Liver (tissue), 2 donors: ENCODE results near the gene ARL4A.

Source experiments
- TF ChIP-seq, protein P1 (sequence below): fragments of 150-350 bp; IDR thresholded peaks from 2 replicates; pipeline ENCODE4 v1.5.1; 2017; ENCODE audit warnings: improper control_type of control experiment, low read depth, low read length; ENCODE audit not compliant: missing input control
- TF ChIP-seq, protein P2 (sequence below): IDR thresholded peaks from 2 replicates; pipeline ENCODE4 v1.6.1; 2016; ENCODE audit warnings: antibody characterized with exemption, mild to moderate bottlenecking
- TF ChIP-seq, protein P3 (sequence below): IDR thresholded peaks from 2 replicates; pipeline ENCODE4 v1.6.1; 2016; ENCODE audit warnings: antibody characterized with exemption
- donor health status: healthy.

DNA sequence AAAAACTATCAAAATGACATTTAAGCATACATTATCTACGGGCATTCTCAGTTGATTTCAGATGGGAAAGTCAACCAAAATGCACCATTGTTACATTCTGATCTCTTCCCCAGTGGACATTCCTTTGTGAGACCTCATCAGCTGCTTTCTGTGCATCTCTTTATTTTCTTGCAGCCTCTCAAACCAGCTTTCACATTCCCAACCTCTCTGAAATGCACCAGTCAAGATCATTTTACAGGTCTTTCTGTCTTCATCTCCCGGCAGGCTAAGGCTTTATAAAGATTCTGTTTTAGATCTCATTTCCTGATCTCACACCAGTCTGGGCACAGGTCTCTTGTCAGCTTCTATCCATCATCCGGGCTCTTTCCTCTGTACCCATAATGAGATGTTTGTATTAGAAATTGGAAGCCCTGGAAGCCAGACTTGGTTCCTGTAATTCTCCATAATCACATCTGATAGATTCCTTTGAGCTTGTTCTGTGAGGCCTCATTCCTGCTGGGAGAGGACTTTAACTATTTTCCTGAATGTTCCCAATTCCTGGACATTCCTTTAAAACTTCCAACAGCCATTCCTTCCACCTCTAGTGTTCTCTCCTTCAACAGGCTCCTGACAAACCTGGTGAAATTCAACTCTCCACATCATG, 44.3 kb upstream of the ARL4A start:
- TF ChIP-seq, protein P1, sequence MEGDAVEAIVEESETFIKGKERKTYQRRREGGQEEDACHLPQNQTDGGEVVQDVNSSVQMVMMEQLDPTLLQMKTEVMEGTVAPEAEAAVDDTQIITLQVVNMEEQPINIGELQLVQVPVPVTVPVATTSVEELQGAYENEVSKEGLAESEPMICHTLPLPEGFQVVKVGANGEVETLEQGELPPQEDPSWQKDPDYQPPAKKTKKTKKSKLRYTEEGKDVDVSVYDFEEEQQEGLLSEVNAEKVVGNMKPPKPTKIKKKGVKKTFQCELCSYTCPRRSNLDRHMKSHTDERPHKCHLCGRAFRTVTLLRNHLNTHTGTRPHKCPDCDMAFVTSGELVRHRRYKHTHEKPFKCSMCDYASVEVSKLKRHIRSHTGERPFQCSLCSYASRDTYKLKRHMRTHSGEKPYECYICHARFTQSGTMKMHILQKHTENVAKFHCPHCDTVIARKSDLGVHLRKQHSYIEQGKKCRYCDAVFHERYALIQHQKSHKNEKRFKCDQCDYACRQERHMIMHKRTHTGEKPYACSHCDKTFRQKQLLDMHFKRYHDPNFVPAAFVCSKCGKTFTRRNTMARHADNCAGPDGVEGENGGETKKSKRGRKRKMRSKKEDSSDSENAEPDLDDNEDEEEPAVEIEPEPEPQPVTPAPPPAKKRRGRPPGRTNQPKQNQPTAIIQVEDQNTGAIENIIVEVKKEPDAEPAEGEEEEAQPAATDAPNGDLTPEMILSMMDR = no peak
- TF ChIP-seq, protein P2, sequence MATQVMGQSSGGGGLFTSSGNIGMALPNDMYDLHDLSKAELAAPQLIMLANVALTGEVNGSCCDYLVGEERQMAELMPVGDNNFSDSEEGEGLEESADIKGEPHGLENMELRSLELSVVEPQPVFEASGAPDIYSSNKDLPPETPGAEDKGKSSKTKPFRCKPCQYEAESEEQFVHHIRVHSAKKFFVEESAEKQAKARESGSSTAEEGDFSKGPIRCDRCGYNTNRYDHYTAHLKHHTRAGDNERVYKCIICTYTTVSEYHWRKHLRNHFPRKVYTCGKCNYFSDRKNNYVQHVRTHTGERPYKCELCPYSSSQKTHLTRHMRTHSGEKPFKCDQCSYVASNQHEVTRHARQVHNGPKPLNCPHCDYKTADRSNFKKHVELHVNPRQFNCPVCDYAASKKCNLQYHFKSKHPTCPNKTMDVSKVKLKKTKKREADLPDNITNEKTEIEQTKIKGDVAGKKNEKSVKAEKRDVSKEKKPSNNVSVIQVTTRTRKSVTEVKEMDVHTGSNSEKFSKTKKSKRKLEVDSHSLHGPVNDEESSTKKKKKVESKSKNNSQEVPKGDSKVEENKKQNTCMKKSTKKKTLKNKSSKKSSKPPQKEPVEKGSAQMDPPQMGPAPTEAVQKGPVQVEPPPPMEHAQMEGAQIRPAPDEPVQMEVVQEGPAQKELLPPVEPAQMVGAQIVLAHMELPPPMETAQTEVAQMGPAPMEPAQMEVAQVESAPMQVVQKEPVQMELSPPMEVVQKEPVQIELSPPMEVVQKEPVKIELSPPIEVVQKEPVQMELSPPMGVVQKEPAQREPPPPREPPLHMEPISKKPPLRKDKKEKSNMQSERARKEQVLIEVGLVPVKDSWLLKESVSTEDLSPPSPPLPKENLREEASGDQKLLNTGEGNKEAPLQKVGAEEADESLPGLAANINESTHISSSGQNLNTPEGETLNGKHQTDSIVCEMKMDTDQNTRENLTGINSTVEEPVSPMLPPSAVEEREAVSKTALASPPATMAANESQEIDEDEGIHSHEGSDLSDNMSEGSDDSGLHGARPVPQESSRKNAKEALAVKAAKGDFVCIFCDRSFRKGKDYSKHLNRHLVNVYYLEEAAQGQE = no peak
- TF ChIP-seq, protein P3, sequence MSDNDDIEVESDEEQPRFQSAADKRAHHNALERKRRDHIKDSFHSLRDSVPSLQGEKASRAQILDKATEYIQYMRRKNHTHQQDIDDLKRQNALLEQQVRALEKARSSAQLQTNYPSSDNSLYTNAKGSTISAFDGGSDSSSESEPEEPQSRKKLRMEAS = no peak
